Kidney (tissue), 14 donors: Measurements from ENCODE around the gene NR4A1. TPM values are rescaled to one million over a fixed set of nuclear protein-coding genes. Genes with fewer than 3 reads are reported as not detected.
A peak's percentile ranks its signal among the peaks of the same experiment; 100 is the strongest.

Experiments used
- DNase-seq, 5 donors: peaks; one replicate each; pipeline ENCODE4 v3.0.0-alpha.2; 2013 to 2020
- FAIRE-seq: peaks from 2 replicates; lab custom pipeline; 2012; peaks lifted over from hg19 to GRCh38; lab: Jason Lieb, UNC
- H3K27ac ChIP-seq, 2 donors: one replicate each; pipeline ENCODE4 v1.7.0; 2013; ENCODE audit warnings: low read depth in 2 of 2, low read length in 2 of 2, inconsistent platforms in 1 of 2
- H3K27me3 ChIP-seq: one replicate; pipeline ENCODE4 v1.7.1; 2013; ENCODE audit warnings: low read length, inconsistent platforms; ENCODE audit not compliant: control insufficient read depth, insufficient read depth
- H3K36me3 ChIP-seq, 3 donors: one replicate each; pipeline versions ENCODE4 v1.7.0 to v1.7.1; 2013; ENCODE audit warnings: low read length in 3 of 3, control low read depth in 1 of 3, inconsistent platforms in 1 of 3; ENCODE audit not compliant: insufficient read depth in 3 of 3, control insufficient read depth in 2 of 3
- H3K4me1 ChIP-seq, 3 donors: one replicate each; pipeline versions ENCODE4 v1.7.0 to v1.7.1; 2013; ENCODE audit warnings: low read length in 3 of 3, inconsistent platforms in 1 of 3, low read depth in 1 of 3; ENCODE audit not compliant: control insufficient read depth in 2 of 3, insufficient read depth in 2 of 3
- H3K4me3 ChIP-seq, 3 donors: one replicate each; pipeline versions ENCODE4 v1.7.0 to v1.8.1; 2013; ENCODE audit warnings: low read length in 3 of 3, control low read depth in 1 of 3, inconsistent platforms in 1 of 3
- H3K9ac ChIP-seq, 3 donors: one replicate each; pipeline versions ENCODE4 v1.7.0 to v1.7.1; 2013; ENCODE audit warnings: low read length in 3 of 3, control low read depth in 1 of 3, inconsistent platforms in 1 of 3
- H3K9me3 ChIP-seq, 3 donors: one replicate each; pipeline versions ENCODE4 v1.7.0 to v1.7.1; 2013; ENCODE audit warnings: low read length in 3 of 3, control low read depth in 1 of 3, inconsistent platforms in 1 of 3; ENCODE audit not compliant: control insufficient read depth in 2 of 3, insufficient read depth in 1 of 3
- intact Hi-C: fragments of 100-400 bp; cut with DNase I; formaldehyde crosslinking; loops from one replicate; pipeline ENCODE4 v1.11.1; 2022
- polyA plus RNA-seq: library from polyadenylated mRNA; stranded (reverse); fragments of 350-450 nt; fragmentation: Illumina TruSeq; extraction: RNeasy Lipid Tissue Mini Kit (QIAGEN cat#74804); gene quantifications from one replicate; pipeline ENCODE4 v1.2.3, GENCODE V29; 2014; ENCODE audit warnings: low read depth, low replicate concordance; ENCODE audit not compliant: insufficient read depth
- total RNA-seq: library from RNA; stranded (reverse); fragmentation: NEBNext Ultra II Directional; extraction: Animal tissue kit (Norgen Biotek cat#: 25700); gene quantifications from one replicate; pipeline ENCODE4 v1.2.1, GENCODE V29; 2021
- TF ChIP-seq, protein P1 (sequence below): IDR thresholded peaks from 3 replicates; pipeline ENCODE4 v1.5.1; 2012; ENCODE audit warnings: mild to moderate bottlenecking, moderate library complexity, borderline replicate concordance; ENCODE audit not compliant: insufficient read depth; ENCODE audit errors: extremely low read depth
- donor health status: control.
- donor health status: control.
- donor health status: control.
- donor health status: control.
- donor health status: control.
- donor health status: DM: yes; HTN: yes; CAD: no.
- donor health status: Normal renal cell carcinoma (clear cell type).

The NR4A1 gene
- total and polyA plus RNA-seq, 2 donors from 2014 or later, result 37.2 to 54.1 TPM

DNA sequence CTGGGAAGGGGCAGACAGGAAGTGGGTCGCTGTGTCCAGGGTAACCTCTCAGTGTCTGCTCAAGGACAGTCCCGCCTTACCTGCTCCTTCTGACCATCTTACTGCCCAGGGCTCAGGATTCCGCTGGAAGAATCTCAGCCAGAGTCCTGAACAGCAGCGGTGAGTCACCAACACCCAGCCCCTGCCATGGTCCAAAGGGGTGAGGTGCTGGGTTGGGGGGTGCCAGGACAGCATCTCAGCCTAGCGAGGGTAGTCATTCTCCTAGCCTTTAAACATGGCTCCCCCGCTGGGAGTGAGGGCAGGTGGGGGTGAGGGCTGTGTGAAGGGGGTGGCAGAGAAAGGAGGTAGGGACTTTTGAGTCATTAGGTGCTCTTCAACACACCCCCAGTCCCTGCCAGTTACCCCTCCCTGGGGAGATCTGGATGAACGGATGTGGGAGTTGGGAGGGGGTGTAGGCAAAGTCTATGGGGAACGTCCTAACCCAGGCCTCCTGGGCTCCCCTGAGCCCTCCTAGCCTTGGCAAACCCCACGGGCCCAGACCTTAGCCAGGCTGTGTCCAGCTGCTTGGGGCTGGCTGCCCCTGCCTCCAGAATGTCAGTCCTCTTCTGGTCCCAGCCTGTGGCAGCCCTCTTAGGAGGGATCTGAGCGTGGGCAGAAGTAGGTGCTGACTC lies 42.0 kb upstream of the NR4A1 start:
- no peaks in the 10 kb centered on the region for H3K27me3 ChIP-seq
- H3K4me3 ChIP-seq, result peak overlapping the region in 2 of 3 donors; percentile 27 to 51
- H3K4me1 ChIP-seq, result peaks cover 3 to 22% (median 6%) of the 10 kb centered on the region in 3 donors
- H3K9ac ChIP-seq, result peak overlapping the region in 1 of 3 donors; percentile 44
- DNase-seq, result peak in 2 of 5 donors; percentile 47 to 49
- H3K27ac ChIP-seq, result peak overlapping the region; percentile 65 to 79
- no peaks in the 10 kb centered on the region for H3K9me3 ChIP-seq
- intact Hi-C loops, result no loop called here
- TF ChIP-seq, protein P1, sequence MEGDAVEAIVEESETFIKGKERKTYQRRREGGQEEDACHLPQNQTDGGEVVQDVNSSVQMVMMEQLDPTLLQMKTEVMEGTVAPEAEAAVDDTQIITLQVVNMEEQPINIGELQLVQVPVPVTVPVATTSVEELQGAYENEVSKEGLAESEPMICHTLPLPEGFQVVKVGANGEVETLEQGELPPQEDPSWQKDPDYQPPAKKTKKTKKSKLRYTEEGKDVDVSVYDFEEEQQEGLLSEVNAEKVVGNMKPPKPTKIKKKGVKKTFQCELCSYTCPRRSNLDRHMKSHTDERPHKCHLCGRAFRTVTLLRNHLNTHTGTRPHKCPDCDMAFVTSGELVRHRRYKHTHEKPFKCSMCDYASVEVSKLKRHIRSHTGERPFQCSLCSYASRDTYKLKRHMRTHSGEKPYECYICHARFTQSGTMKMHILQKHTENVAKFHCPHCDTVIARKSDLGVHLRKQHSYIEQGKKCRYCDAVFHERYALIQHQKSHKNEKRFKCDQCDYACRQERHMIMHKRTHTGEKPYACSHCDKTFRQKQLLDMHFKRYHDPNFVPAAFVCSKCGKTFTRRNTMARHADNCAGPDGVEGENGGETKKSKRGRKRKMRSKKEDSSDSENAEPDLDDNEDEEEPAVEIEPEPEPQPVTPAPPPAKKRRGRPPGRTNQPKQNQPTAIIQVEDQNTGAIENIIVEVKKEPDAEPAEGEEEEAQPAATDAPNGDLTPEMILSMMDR, result no peak
- FAIRE-seq, result no peak
- peaks cover 0 to 4% (median 4%) of the 10 kb centered on the region in 3 donors for H3K36me3 ChIP-seq

DNA sequence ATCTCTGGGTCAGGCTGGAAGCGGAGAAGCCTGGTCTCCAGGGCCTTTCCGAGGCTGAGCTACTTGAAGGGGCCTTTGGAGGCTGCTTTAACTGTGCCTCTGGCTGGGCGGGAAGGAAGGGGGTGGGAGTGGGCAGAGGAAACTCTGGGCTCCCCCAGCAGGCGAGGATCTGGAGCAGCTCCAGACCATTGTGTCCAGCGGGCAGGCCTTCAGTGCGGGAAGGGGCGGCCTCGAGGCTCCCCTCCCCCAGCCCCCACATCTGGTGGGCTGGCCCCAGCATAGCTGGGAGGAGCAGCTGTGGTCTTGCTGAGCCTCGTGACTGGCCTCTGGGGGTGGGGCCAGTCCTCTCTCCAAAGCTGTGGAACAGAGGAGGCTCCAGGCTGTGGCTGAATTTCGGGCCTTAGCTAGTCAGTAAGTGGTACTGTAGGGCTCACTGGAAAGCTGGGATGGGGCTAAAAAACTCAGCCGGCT lies 41.1 kb upstream of the NR4A1 start:
- intact Hi-C loops, result no loop called here
- peaks cover 3 to 22% (median 6%) of the 10 kb centered on the region in 3 donors for H3K4me1 ChIP-seq
- H3K4me3 ChIP-seq, result peak overlapping the region in 1 of 3 donors; percentile 27
- H3K36me3 ChIP-seq, result peaks cover 0 to 4% (median 4%) of the 10 kb centered on the region in 3 donors
- FAIRE-seq, result no peak
- TF ChIP-seq, protein P1, result no peak
- peak; percentile 89 to 97 (median 93) for DNase-seq
- H3K9me3 ChIP-seq, result no peaks in the 10 kb centered on the region
- H3K27ac ChIP-seq, result peak overlapping the region; percentile 61
- H3K9ac ChIP-seq, result peak overlapping the region in 1 of 3 donors; percentile 13
- no peaks in the 10 kb centered on the region for H3K27me3 ChIP-seq

DNA sequence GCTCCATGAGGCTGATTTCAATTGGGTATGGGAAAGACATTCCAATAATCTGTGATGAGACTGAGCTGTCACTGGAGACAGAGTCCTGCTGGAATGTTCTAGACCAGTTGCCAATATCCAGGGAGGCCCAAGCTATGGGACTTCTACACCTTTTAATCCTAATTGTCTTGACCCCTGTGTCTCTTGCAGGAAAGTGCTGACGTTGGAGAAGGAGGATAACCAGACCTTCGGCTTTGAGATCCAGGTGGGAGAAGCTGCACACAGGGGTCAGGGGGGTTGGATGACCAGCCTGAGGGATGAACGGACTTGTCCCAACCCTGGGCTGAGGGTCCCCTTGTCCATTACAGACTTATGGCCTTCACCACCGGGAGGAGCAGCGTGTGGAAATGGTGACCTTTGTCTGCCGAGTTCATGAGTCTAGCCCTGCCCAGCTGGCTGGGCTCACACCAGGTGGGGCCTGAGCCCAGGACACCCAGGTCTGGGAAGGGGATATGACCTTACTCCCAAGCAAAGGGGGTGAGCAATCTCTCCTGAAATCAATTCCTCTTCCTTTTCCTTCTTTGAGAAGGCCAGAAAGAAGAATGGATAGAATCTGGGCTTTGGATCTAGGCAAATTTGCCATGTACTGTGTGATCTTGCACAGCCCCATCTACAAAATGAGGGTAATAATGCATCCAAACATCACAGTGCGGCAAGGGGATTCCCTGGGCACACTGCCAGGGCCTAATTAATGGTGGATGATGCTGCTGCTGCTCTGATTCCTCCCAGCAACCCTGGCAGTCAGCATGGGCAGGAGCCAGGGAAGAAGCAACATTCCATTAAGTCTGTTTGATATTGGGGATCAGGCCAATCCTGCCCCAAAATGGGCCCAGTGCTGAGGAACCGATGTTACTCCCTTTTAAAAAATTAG lies 40.3 kb upstream of the NR4A1 start:
- Histone ChIP-seq H3K27me3 (no peaks in the 10 kb centered on the region), H3K27ac (peak overlapping the region; percentile 34 to 61), H3K4me3 (peak overlapping the region in 1 of 3 donors; percentile 19), H3K4me1 (peaks cover 3 to 16% (median 6%) of the 10 kb centered on the region in 3 donors), H3K9me3 (no peaks in the 10 kb centered on the region), H3K36me3 (peaks cover 0 to 4% (median 4%) of the 10 kb centered on the region in 3 donors), H3K9ac (peak overlapping the region in 1 of 3 donors; percentile 13)
- FAIRE-seq, result no peak
- DNase-seq, result peak in 1 of 5 donors; percentile 63
- TF ChIP-seq, protein P1, result no peak
- intact Hi-C loops, result no loop called here
